ENCODE data around the gene LSM2. TPM values are rescaled to one million over a fixed set of nuclear protein-coding genes. Genes with fewer than 3 reads are reported as not detected.

Gene LSM2
- total and polyA plus RNA-seq, 8 donors = 6.7 to 55.8 (median 34.5) TPM; not detected in 1

- intact Hi-C loops (cut with DNase I; ENCODE audit: low total_unique reads) = loop anchor here (10.0 kb wide), 1 partner anchor 84 kb away; the partner anchor contains the start of gene LY6G5C
- DNase-seq = no peak
- peaks cover 0 to 7% (median 0%) of the 10 kb centered on the region in 3 donors for H3K27me3 ChIP-seq
- WGBS, 5 donors = 90 to 92% (median 91%) methylated on average over 16 to 18 of the region's 18 CpGs
- H3K4me1 ChIP-seq = peaks cover 5 to 24% (median 11%) of the 10 kb centered on the region in 4 donors
- H3K4me3 ChIP-seq = no peak overlapping the region
- H3K27ac ChIP-seq = no peak overlapping the region
- H3K9me3 ChIP-seq = no peaks in the 10 kb centered on the region
- TF ChIP-seq CTCF (IDR thresholded peaks at IDR 0.05) (no peak), POLR2A (IDR thresholded peaks at IDR 0.05) (no peak)
- H3K36me3 ChIP-seq = no peaks in the 10 kb centered on the region
Observed at GRCh38 chr6:31768363-31769257, 38.2 kb downstream of the LSM2 start.

GRCh38 chr6:31767096-31767645 is 39.6 kb downstream of the LSM2 start:
- WGBS, 5 donors = 75 to 84% (median 81%) methylated on average over 6 of the region's 6 CpGs
- Histone ChIP-seq H3K9me3 (no peaks in the 10 kb centered on the region), H3K4me1 (peaks cover 0 to 17% (median 5%) of the 10 kb centered on the region in 4 donors)

GRCh38 chr6:31765910-31766794 is 40.6 kb downstream of the LSM2 start:
- Histone ChIP-seq H3K4me1 (peaks cover 0 to 17% (median 5%) of the 10 kb centered on the region in 4 donors), H3K27me3 (peaks cover 0 to 7% (median 0%) of the 10 kb centered on the region in 3 donors), H3K4me3 (peak overlapping the region in 2 of 4 donors; percentile 16 to 22), H3K9me3 (no peaks in the 10 kb centered on the region), H3K27ac (no peak overlapping the region), H3K36me3 (peaks cover 0 to 7% (median 0%) of the 10 kb centered on the region in 4 donors)
- 38 to 61% (median 44%) methylated on average over 31 to 42 of the region's 42 CpGs for WGBS, 5 donors
- DNase-seq = peak in 1 of 2 donors; percentile 69
- intact Hi-C loops (cut with DNase I; ENCODE audit: low total_unique reads) = loop anchor here (10.0 kb wide), 1 partner anchor 81 kb away; the partner anchor contains the start of gene LY6G5C
- no peak for TF ChIP-seq CTCF (IDR thresholded peaks at IDR 0.05)
- TF ChIP-seq POLR2A (IDR thresholded peaks at IDR 0.05) = no peak
- TF ChIP-seq EP300 (IDR thresholded peaks at IDR 0.05) = no peak
- TF ChIP-seq POLR2AphosphoS5 (IDR thresholded peaks at IDR 0.05) = no peak

More at GRCh38 chr6:31767096-31767645, 39.6 kb downstream of the LSM2 start:
- Histone ChIP-seq H3K4me3 (no peak overlapping the region), H3K27me3 (peaks cover 0 to 7% (median 0%) of the 10 kb centered on the region in 3 donors), H3K27ac (no peak overlapping the region), H3K36me3 (no peaks in the 10 kb centered on the region)
- intact Hi-C loops (cut with DNase I; ENCODE audit: low total_unique reads) = loop anchor here (10.0 kb wide), 1 partner anchor 82 kb away; the partner anchor contains the start of gene LY6G5C
- no peak for TF ChIP-seq CTCF (IDR thresholded peaks at IDR 0.05)
- TF ChIP-seq EP300 (IDR thresholded peaks at IDR 0.05) = no peak
- TF ChIP-seq POLR2A (IDR thresholded peaks at IDR 0.05) = no peak
- no peak for TF ChIP-seq POLR2AphosphoS5 (IDR thresholded peaks at IDR 0.05)
- DNase-seq = no peak

GRCh38 chr6:31765559-31765909 is 41.2 kb downstream of the LSM2 start:
- no peaks in the 10 kb centered on the region for H3K9me3 ChIP-seq
- intact Hi-C loops (cut with DNase I; ENCODE audit: low total_unique reads) = loop anchor here (10.0 kb wide), 1 partner anchor 81 kb away; the partner anchor contains the start of gene LY6G5C
- no peak for TF ChIP-seq POLR2A (IDR thresholded peaks at IDR 0.05)
- no peak for TF ChIP-seq CTCF (IDR thresholded peaks at IDR 0.05)
- TF ChIP-seq EP300 (IDR thresholded peaks at IDR 0.05) = no peak
- TF ChIP-seq POLR2AphosphoS5 (IDR thresholded peaks at IDR 0.05) = no peak
- H3K36me3 ChIP-seq = peaks cover 0 to 13% (median 0%) of the 10 kb centered on the region in 4 donors
- no peak for DNase-seq
- H3K4me1 ChIP-seq = peaks cover 0 to 17% (median 5%) of the 10 kb centered on the region in 4 donors
- 80 to 91% (median 85%) methylated on average over 9 of the region's 9 CpGs for WGBS, 5 donors
- H3K4me3 ChIP-seq = no peak overlapping the region
- peaks cover 0 to 7% (median 0%) of the 10 kb centered on the region in 3 donors for H3K27me3 ChIP-seq
- no peak overlapping the region for H3K27ac ChIP-seq
